NCI-H2029 (cell line): ENCODE data around the gene ADAM15.

ENCODE experiments used
- DNase-seq: peaks from one replicate; lab custom pipeline; 2025; lab: John Stamatoyannopoulos, UW

Gene ADAM15

GRCh38 chr1:155052439-155053395 is 1.6 kb downstream of the ADAM15 start:
- no peak for DNase-seq

GRCh38 chr1:155053531-155054105 is 2.5 kb downstream of the ADAM15 start:
- DNase-seq: no peak

GRCh38 chr1:155057104-155057503 is 6.0 kb downstream of the ADAM15 start:
- no peak for DNase-seq

GRCh38 chr1:155057788-155058211 is 6.7 kb downstream of the ADAM15 start:
- no peak for DNase-seq

- no peak for DNase-seq
Observed at GRCh38 chr1:155060736-155061135, 9.6 kb downstream of the ADAM15 start.

GRCh38 chr1:155061381-155062150 is 10.4 kb downstream of the ADAM15 start:
- peak; percentile 85 for DNase-seq

GRCh38 chr1:155062151-155062686 is 11.1 kb downstream of the ADAM15 start:
- no peak for DNase-seq

GRCh38 chr1:155062702-155063411 is 11.7 kb downstream of the ADAM15 start:
- DNase-seq: no peak

GRCh38 chr1:155063550-155064110 is 12.5 kb downstream of the ADAM15 start, which contains the start of gene EFNA4:
TSS of gene EFNA4 (plus strand) at chr1:155063740. CDS start at chr1:155063824, 84 bp downstream.
- no peak for DNase-seq

GRCh38 chr1:155064111-155064831 is 13.2 kb downstream of the ADAM15 start:
- no peak for DNase-seq

GRCh38 chr1:155064832-155065429 is 13.8 kb downstream of the ADAM15 start:
- no peak for DNase-seq

- DNase-seq: no peak
Observed at GRCh38 chr1:155066777-155067176, 15.7 kb downstream of the ADAM15 start.

GRCh38 chr1:155068599-155068998 is 17.5 kb downstream of the ADAM15 start:
- no peak for DNase-seq

- no peak for DNase-seq
Observed at GRCh38 chr1:155069551-155070157, 18.5 kb downstream of the ADAM15 start.

- no peak for DNase-seq
Observed at GRCh38 chr1:155070158-155070621, 19.1 kb downstream of the ADAM15 start.

GRCh38 chr1:155070721-155071569 is 19.8 kb downstream of the ADAM15 start:
- DNase-seq: peak; percentile 47

GRCh38 chr1:155071701-155072100 is 20.6 kb downstream of the ADAM15 start:
- DNase-seq: no peak

- DNase-seq: no peak
Observed at GRCh38 chr1:155072531-155073289, 21.6 kb downstream of the ADAM15 start.
